KMS-11 (cell line): ENCODE results near the gene PAM.

Experiments
- H2AFZ ChIP-seq: fragments of 200-600 bp; sonication (generic); 2 replicates; pipeline ENCODE4 v1.6.1; 2016; ENCODE audit warnings: antibody characterized with exemption, mixed run types, low read depth
- H3K27ac ChIP-seq: fragments of 200-600 bp; sonication (generic); 2 replicates; pipeline ENCODE4 v1.6.1; 2016; ENCODE audit warnings: mild to moderate bottlenecking, mixed run types
- H3K27me3 ChIP-seq: fragments of 200-600 bp; sonication (generic); 2 replicates; pipeline ENCODE4 v1.6.1; 2017; ENCODE audit warnings: mild to moderate bottlenecking, low read depth, mixed run types, moderate library complexity; ENCODE audit not compliant: insufficient read depth
- H3K36me3 ChIP-seq: fragments of 200-600 bp; sonication (generic); 2 replicates; pipeline ENCODE4 v1.6.1; 2017; ENCODE audit warnings: mild to moderate bottlenecking, mixed run types; ENCODE audit not compliant: insufficient read depth
- H3K4me1 ChIP-seq: fragments of 200-600 bp; sonication (generic); 2 replicates; pipeline ENCODE4 v1.6.1; 2016; ENCODE audit warnings: mild to moderate bottlenecking, low read depth, mixed run types; ENCODE audit not compliant: poor library complexity, severe bottlenecking
- H3K4me2 ChIP-seq: fragments of 200-600 bp; sonication (generic); 2 replicates; pipeline ENCODE4 v1.7.0; 2016; ENCODE audit warnings: mild to moderate bottlenecking, mixed run types
- H3K4me3 ChIP-seq: fragments of 200-600 bp; sonication (generic); IDR thresholded peaks from 2 replicates; pipeline ENCODE4 v1.6.1; 2017; ENCODE audit warnings: low read depth, low read length, mixed read lengths; ENCODE audit not compliant: insufficient read depth
- H3K79me2 ChIP-seq: fragments of 200-600 bp; sonication (generic); 2 replicates; pipeline ENCODE4 v1.6.1; 2016; ENCODE audit warnings: low read depth, mixed run types; ENCODE audit not compliant: insufficient read depth
- H3K9ac ChIP-seq: fragments of 200-600 bp; sonication (generic); 2 replicates; pipeline ENCODE4 v1.6.1; 2016; ENCODE audit warnings: mild to moderate bottlenecking, mixed run types
- H4K20me1 ChIP-seq: fragments of 200-600 bp; sonication (generic); 2 replicates; pipeline ENCODE4 v1.6.1; 2016; ENCODE audit warnings: mild to moderate bottlenecking, mixed run types; ENCODE audit not compliant: insufficient read depth
- TF ChIP-seq, protein P1 (sequence below): fragments of 200-600 bp; sonication (generic); conservative IDR thresholded peaks from 2 replicates; pipeline ENCODE4 v1.6.1; 2017; ENCODE audit warnings: low read depth, mild to moderate bottlenecking, antibody characterized with exemption, low read length, moderate library complexity, mixed read lengths

PAM gene

DNA sequence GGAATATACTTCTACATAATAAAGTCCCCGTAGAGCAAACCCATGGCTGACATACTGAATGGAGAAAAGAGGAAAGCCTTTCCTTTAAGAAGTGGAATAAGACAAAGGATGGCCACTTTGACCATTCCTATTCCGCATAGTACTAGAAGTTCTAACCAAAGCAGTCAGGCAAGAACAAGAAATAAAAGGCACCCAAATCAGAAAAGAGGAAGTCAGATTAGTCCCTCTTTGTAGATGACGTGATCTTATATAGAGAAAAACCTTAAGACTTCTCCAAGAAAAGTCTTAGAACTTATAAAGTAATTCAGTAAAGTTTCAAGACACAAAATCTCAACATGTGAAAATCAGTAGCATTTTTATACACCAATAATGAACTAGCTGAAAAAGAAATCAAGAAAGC lies 231.0 kb downstream of the PAM start:
- Histone ChIP-seq H2AFZ (no peak overlapping the region), H3K27me3 (no peaks in the 10 kb centered on the region), H3K4me3 (no peak overlapping the region), H3K4me1 (no peaks in the 10 kb centered on the region), H3K36me3 (no peaks in the 10 kb centered on the region), H3K79me2 (no peaks in the 10 kb centered on the region), H4K20me1 (no peaks in the 10 kb centered on the region), H3K27ac (no peak overlapping the region), H3K4me2 (no peak overlapping the region), H3K9ac (no peak overlapping the region)
- TF ChIP-seq, protein P1, sequence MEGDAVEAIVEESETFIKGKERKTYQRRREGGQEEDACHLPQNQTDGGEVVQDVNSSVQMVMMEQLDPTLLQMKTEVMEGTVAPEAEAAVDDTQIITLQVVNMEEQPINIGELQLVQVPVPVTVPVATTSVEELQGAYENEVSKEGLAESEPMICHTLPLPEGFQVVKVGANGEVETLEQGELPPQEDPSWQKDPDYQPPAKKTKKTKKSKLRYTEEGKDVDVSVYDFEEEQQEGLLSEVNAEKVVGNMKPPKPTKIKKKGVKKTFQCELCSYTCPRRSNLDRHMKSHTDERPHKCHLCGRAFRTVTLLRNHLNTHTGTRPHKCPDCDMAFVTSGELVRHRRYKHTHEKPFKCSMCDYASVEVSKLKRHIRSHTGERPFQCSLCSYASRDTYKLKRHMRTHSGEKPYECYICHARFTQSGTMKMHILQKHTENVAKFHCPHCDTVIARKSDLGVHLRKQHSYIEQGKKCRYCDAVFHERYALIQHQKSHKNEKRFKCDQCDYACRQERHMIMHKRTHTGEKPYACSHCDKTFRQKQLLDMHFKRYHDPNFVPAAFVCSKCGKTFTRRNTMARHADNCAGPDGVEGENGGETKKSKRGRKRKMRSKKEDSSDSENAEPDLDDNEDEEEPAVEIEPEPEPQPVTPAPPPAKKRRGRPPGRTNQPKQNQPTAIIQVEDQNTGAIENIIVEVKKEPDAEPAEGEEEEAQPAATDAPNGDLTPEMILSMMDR = no peak

DNA sequence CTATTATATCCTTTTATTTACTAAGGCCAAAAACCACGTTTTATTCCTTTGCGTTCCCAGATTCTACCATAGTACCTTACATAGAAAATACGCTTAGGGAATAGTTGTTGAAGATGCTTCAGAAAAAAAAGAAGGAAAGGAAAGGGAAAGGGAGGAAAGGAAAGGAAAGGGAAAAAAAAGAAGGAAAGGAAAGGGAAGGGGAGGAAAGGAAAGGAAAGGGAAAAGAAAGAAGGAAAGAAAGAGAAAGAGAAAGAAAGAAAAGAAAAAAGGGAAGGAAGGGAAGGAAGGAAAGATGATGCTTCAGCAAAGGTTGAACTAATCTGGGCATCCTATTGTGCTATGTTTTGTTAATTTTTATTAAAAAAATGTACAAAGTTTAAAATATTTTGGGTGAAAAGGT lies 233.4 kb downstream of the PAM start:
- Histone ChIP-seq H3K27ac (no peak overlapping the region), H3K4me2 (no peak overlapping the region), H3K27me3 (no peaks in the 10 kb centered on the region), H3K79me2 (no peaks in the 10 kb centered on the region), H3K4me1 (no peaks in the 10 kb centered on the region), H2AFZ (no peak overlapping the region), H3K9ac (no peak overlapping the region), H3K36me3 (no peaks in the 10 kb centered on the region), H3K4me3 (no peak overlapping the region), H4K20me1 (no peaks in the 10 kb centered on the region)
- TF ChIP-seq, protein P1 = no peak

DNA sequence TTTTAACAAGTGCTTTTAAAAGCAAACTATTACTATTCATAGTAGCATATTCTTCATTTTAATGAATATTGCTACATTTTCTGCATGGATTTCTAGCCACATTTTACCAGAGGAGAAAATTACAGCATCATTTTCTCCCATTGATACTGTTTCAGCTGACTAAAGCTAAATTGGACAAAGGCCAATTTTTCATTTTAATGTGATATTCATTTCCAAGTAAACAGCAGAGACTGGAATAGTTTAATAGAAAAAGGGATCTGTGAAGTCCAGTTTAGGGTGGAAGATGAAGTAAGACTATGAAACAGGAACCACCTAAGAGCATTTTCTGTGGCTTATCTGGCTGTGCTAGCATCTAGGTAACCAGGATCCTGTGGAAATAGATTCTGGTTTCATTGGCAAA lies 236.7 kb downstream of the PAM start:
- H2AFZ ChIP-seq = no peak overlapping the region

DNA sequence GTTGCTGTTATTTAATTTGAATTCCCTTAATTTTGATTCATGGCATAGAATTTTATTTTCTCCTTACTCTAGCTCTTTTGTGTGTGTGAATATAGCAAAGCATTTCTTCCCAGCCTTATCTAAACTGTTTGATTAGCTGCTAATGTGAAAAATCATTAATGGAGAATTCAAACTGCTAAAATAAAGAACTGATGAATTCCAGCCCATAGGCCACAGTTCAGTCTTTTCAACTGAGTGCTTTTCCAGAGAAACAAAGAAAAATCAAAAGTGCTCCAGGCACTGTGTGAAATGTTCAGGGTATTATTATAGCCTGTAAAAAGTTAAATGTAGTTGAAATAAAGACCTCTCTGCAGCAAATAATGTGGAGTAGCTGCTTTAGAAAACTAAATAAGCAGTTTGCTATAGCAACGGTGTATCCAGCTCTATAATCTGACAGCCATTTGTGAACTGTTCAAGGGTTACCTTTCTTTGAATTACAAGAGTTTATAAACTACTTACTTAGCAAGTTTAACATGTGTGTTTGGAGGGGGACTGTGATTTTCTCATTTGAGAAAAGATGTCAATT lies 241.0 kb downstream of the PAM start:
- Histone ChIP-seq H2AFZ (no peak overlapping the region), H3K9ac (no peak overlapping the region), H3K27me3 (no peaks in the 10 kb centered on the region), H3K4me1 (no peaks in the 10 kb centered on the region), H3K36me3 (no peaks in the 10 kb centered on the region), H3K4me3 (no peak overlapping the region), H3K27ac (no peak overlapping the region), H3K79me2 (no peaks in the 10 kb centered on the region), H3K4me2 (no peak overlapping the region), H4K20me1 (no peaks in the 10 kb centered on the region)
- TF ChIP-seq, protein P1 = no peak

More for the DNA sequence above, 236.7 kb downstream of the PAM start:
- Histone ChIP-seq H3K4me3 (no peak overlapping the region), H3K27me3 (no peaks in the 10 kb centered on the region), H4K20me1 (no peaks in the 10 kb centered on the region), H3K4me1 (no peaks in the 10 kb centered on the region), H3K36me3 (no peaks in the 10 kb centered on the region), H3K9ac (no peak overlapping the region), H3K79me2 (no peaks in the 10 kb centered on the region), H3K4me2 (no peak overlapping the region), H3K27ac (no peak overlapping the region)
- TF ChIP-seq, protein P1 = no peak
